ENCODE measurements around the gene PXDC1. TPM values are rescaled to one million over a fixed set of nuclear protein-coding genes. Genes with fewer than 3 reads are reported as not detected.
"Not testable (repeated sequence)": the region's sequence is repeated elsewhere in the genome, so short reads cannot be mapped to it uniquely, and the experiment has no call there.

PXDC1 gene
- total RNA-seq, 1 experiment from 2014 or later = 43.1 TPM

DNA sequence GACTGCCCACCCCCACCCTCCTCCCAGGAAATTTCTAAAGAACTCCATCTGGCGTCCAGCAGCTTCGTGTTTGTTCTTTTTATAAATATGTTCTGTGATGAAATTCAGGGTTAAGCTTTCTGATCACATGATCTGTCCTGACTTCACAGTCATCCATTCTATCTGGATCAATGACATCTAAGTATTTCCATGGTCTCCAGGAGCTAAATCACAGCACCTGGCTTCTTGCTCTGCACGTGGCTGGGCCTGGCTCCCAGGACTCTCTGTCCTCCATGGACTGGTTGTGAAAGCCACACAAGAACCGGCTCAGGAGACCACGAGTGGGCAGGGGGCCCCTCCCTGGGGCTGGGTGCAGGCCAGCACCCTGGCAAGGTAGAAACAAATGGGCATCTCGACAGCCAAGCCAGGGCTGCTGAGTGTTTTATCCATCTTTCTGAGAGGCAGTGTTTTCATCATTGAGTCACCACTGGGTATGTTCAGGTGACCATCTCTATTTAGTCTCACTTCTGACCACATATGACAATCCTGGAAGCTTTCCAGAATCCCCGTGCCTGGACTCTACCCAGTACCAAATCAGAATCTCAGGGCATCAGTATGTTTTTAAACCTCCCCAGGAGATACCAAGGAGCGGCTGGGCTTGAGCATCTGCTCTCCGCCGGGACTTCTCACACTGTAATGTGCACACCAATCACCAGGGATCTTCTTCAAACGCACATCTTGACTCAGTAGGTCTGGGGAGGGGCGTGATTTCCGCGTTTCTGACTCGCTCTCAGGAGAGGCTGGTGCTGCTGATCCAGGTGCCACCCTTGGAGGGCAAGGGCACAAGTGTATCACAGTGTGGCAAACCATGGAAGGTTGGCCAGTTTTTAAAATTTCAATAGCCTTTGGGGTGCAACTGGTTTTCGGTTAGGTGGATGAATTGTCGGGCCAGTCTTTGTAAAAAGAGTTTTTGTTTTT, 31.6 kb upstream of the PXDC1 start:
- no peak for DNase-seq (ENCODE audit: low read depth)

DNA sequence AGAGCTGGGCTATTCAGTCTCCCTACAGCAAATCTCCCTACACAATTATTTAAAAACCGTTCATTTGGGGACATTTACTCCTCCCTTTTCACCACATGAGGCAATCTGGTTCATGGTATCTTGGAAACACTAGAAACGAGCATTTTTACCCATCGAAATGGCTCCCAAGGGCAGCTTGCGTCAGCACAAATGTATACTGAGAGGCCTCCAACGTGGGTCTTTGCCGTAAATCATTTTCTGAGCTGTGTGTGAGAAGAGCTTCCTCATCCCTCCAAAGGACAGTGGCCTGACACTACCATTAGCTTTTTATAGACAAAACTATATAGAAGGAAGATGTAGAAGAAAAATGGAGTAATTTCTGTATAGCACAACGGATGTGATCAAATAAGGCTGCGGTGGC, 30.0 kb upstream of the PXDC1 start:
- no peak for DNase-seq (ENCODE audit: low read depth)

DNA sequence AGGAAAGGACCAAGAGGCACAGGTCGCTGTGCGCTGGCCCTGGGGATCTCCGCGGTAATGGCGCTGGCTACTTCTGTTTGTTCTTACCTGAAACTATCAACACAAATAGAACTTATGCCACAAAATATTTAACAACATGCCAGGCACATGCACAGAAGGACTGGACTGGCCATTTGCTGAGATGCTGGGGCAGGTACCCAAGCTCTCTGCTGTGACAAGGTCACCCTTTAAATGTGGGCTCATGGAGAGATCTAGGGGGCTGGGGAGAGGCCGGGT, 28.0 kb upstream of the PXDC1 start:
- DNase-seq (ENCODE audit: low read depth) = no peak

DNA sequence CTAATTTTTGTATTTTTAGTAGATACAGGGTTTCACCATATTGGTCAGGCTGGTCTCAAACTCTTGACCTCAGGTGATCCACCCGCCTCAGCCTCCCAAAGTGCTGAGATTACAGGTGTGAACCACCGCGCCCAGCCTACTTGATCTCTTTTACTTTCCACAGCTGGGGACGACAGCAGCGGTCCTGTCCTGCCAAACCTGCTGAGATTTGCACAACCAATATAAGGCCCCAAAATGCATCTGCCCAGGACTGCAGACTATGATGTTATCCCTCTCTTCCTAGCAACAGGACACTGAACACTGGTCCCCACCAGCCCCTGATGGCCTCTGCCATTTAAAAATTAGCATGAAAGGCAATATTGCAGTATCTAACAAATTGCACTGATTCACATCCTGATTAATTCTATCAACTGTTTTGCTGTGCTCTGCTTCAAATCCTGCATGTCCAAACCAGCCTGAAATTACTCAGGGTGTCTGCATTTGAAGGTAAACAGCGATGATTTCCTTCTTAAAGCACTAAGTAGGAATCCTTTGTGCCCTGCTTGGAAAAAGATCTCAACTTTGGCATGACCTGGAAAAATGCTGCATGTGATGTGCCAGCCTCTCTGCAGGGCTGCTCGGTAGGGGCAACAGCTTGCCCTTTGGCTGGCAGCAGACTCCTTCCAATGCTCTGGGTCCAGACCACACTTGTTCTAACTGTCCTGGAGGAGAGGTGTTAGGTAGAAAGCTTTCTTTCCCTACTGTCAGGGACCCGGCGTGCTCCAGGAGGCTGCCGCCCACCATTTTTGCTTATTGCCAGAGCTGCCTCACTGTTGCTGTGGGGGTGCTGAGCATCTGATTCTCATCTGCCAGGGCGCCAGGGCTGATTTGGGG, 27.4 kb upstream of the PXDC1 start:
- no peak for DNase-seq (ENCODE audit: low read depth)

DNA sequence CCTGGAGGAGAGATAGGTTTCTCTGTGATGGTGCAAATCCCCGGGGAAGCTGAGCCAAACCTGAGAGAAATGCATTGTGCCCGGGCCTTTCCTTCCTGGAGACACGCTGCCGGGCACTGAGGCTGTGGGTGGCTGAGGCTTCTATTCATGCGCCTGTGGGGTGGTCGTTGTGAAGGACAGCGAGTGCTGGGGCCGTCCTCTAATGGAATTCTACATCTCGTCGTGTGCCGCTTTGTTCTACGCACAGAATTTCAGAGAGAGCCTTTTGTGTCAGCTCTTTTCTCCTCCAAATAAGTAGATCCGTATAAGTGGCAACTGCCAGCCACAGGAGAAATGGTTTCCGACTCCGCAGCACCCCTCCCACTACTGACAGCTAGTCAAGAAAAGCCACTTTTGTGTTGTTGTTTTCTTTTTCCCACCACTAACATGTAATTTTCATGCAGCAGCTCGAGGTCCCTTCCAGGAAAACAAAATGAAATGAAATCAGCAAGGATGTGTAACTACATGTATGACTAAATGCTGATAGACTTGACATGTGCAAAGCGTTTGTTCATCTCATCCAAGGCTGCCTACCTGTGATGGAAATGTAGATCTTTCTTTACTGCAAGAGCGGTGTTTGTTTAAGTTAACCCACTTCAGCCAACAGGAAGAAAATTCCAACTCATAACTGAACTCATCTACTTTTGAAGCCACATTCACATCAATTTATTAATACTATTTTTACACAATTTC, 26.4 kb upstream of the PXDC1 start:
- DNase-seq (ENCODE audit: low read depth) = no peak

DNA sequence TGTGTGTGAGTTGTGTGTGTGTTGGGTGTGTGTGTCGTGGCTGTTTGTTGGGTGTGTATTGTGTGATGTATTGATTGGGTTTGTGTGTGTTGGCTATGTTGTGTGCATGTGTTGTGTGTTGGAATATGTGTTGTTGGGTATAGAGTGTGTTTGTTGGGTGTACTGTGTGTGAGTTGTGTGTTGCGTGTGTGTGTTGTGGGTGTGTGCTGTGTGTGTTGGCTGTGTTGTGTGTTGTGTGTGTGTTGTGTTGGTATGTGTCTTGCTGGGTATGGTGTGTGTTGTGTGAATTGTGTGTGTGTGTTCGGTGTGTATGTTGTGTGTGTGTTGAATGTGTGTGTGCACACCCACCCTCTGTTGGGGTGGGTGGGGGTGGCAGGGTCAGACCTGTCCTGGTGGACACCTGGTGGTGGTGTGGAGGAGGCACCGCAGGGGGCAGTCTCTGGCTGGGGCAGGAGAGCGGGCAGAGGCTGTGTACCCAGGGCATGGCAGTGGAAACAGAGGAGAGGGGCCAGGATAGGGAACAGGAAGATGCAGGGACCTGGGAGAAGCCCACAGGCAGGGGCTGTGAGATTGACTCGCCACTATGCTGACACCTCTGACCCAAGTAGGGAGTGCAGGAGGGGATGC, 25.5 kb upstream of the PXDC1 start:
- no peak for DNase-seq (ENCODE audit: low read depth)

DNA sequence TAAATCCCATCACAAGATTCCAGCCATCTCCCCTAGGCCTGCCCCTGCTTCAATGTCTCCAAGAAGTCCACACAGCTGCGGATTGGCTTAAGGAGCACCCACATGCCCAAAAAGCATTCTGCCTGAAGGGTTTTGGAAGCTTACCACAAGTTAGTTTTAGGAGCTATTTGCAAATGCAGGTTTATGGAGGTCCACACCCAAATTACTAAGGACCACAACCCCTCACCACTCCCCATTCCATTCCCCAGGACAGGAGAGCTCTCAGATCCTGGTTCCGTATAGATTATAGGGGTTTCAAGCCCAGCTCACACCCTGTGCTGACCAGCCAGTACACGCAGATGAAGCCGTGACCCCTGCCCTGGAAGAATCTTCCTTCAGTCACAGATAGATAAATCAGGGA, 24.3 kb upstream of the PXDC1 start:
- no peak for DNase-seq (ENCODE audit: low read depth)

DNA sequence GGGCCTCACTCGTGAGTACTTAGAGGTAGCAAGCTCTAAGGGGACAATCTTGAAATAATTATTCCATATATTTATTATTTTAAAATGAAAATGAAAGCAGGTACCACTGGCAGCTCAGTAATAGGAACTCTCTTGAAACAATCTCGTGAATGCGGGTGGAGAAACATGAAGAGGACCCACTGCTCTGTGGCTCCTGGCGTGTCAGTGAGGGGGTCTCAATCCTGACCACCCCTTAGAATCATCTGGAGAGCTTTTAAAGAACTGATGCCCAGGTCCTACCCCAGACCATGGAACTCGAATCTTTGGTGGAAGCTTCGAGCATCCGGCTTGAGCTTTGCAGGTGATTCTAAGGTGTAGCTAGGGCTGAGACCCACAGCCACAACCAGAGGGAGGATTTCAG, 23.9 kb upstream of the PXDC1 start:
- no peak for DNase-seq (ENCODE audit: low read depth)

DNA sequence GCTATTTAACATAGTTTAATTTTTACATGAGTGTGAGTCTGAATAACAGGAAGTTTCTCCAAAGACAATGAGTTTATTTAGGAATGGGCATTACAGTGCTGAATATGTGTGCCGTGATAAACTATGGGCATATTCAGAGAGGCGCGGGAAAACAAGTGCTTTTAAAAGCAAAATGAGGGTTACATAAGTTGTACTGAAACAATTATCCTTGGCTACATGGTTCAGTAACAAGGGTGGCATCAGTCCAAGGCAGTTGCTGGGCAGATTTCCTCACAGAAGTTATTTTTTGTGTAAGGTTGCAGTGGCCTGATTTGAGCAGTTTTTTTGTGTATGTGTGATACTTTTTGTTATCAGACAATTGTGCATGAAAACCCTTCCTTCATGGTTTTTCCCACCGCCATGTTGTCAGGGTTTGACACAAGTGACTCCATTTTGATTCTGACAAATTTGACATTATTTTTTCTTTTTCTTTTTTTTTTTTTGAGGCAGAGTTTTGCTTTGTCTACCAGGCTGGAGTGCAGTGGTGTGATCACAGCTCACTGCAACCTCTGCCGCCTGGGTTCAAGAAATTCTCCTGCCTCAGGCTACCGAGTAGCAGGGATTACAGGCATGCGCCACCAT, 22.3 kb upstream of the PXDC1 start:
- no peak for DNase-seq (ENCODE audit: low read depth)

DNA sequence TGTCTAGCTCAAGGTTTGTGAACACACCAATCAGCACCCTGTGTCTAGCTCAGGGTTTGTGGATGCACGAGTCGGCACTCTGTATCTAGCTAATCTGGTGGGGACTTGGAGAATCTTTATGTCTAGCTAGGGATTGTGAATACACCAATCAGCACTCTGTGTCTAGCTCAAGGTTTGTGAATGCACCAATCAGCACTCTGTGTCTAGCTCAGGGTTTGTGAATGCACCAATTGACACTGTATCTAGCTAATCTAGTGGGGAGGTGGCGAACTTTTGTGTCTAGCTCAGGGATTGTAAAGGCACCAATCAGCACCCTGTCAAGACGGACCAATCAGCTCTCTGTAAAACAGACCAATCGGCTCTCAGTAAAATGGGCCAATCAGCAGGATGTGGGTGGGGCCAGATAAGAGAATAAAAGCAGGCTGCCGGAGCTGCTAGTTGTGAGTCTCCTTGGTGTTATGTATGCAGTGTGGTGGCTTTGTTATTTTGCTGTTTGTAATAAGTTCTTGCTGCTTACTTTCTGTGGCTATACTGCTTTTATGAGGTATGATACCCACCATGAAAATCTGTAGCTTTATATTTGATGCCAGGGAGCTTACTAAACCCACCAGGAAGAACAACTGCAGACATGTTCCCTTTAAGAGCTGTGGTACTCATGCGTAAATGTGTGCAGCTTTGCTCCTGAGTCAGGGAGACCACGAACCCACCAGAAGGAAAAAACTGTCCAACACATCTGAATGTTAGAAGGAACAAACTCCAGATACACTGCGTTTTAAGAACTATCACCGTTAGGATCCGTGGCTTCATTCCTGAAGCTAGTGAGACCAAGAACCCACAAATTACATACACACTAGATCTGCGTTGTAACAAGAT, 20.9 kb upstream of the PXDC1 start:
- DNase-seq (ENCODE audit: low read depth) = not testable (repeated sequence)

DNA sequence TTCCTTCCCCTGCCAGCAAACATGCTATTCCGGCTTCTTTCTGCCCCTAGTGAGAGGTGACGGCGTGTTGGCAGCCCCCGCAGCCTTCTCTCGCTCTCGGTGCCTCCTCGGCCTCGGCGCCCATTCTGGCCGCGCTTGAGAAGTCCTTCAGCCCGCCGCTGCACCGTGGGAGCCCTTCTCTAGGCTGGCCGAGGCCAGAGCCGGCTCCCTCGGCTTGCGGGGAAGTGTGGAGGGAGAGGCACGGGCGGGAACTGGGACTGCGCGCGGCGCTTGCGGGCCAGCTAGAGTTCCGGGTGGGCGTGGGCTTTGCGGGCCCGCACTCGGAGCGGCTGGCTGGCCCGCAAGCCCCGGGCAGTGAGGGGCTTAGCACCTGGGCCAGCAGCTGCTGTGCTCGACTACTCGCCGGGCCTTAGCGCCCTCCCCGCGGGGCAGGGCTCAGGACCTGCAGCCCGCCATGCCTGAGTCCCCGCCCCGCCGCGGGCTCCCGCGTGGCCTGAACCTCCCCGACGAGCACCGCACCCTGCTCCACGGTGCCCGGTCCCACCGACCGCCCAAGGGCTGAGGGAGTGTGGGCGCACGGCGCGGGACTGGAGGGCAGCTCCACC, 20.0 kb upstream of the PXDC1 start:
- DNase-seq (ENCODE audit: low read depth) = no peak

DNA sequence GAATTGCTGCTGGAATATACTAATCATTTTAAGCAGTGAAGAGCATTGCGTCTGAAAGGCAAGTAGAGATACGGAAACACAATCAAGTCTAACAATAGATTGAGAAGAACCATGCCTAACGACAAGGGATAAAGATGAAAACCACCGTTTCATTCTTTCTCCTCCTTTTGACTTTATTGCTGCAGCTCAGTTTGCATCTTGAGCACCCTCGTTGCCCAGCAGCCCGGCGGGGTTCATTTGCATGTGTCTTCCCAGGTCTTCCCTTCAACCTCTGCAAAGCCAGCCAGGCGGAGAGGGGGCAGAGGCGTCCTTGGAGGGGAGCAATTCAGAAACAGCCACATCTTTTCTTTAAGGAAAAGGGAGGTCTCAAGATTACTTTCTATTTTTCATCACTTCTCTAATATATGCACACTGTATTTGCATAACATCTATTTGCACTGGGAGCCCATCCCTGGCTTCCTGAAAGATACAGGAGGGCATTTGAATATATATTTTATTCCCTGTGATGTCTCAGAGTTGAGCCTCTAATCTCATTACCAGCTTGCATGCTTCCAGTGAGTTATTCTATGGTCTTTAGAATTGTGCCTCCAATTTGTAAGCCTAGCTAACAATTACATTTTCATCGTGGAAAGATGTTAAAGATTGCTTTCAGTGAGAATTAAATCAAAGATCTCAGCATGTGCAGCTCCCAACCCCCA, 18.7 kb upstream of the PXDC1 start:
- no peak for DNase-seq (ENCODE audit: low read depth)

DNA sequence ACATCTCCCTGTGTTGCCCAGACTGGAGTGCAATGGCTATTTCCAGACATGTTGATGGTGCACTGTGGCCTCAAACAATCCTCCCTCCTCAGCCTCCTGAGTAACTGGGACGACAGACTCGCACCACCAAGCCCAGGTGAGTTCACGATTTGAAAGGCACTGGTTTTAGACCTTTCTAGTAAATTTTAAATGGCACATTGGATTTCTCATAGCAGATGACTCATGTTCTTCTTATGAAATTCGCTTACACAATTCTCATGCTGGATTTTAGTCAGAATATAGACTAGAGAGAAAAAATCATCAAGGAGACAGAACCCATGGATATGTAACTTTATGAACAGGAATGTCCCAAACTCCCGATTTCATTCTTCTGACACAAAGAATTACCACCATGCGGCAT, 18.1 kb upstream of the PXDC1 start:
- peak; percentile 61 for DNase-seq (ENCODE audit: low read depth)

DNA sequence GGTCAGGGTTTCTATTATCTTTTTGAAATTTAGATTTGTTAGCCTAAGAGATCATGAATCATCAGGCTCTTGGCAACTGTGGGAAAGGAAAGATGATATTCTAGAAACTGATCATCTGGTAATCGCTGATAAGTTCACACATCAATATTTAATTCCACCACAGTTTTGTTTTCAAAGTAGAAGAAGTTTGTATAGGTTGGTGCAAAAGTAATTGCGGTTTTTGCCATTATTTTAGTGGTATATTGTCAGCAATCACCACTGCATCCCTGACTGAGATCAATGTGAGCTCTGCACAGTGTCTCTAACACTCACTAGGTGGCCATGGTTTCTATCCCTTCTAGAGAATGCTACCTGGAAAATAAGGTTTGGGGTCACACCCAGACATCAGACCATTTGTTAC, 17.0 kb upstream of the PXDC1 start:
- DNase-seq (ENCODE audit: low read depth) = no peak

DNA sequence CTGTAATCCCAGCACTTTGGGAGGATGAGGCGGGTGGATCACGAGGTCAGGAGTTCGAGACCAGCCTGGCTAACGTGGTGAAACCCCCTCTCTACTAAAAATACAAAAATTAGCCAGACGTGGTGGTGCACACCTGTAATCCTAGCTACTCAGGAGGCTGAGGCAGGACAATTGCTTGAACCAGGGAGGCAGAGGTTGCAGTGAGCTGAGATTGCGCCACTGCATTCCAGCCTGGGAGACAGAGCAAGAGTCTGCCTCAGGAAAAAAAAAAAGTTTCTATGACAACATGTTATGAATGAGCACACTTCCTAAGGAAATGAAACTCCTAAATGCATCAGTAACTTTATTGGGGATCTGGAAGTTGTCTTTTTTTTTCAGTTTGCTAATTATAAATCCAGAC, 16.0 kb upstream of the PXDC1 start:
- DNase-seq (ENCODE audit: low read depth) = not testable (repeated sequence)

DNA sequence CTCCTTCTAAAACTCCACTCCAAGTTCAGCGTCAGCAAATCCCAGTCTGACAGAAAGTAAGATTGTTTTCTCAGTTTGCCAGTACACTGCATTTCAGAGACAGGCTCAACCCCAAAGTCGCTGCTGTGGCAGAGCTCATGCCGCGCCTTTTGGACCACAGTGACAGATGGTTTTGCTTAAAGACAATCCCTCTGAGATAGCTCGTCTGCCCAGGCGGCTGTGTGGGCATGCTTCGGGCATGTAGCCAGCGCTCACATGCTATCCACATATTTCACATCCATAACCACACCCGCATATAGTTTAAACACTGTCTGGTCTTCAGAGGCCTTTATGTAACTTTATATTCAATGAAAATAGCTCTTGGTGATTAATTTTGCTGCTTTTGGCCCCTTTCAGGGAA, 14.7 kb upstream of the PXDC1 start:
- peak; percentile 88 for DNase-seq (ENCODE audit: low read depth)

DNA sequence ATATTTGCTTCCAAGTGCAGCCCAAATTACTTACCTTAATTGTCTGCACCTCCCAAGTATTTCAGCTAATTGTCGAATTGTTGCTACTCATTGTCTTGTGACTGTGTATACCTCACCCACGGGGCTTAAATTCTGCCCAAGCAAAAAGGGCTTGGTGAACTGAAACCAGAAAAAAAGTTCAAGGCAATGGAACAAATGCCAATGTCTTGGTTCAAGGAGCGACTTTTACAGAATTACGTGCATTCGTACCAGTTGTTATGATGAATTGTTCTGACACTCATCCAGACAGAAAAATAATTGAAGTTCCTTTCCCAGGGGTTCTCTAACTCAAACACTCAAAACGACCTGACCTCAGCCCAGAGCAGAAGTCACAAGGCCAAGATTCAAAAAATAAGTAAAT, 13.9 kb upstream of the PXDC1 start:
- no peak for DNase-seq (ENCODE audit: low read depth)

DNA sequence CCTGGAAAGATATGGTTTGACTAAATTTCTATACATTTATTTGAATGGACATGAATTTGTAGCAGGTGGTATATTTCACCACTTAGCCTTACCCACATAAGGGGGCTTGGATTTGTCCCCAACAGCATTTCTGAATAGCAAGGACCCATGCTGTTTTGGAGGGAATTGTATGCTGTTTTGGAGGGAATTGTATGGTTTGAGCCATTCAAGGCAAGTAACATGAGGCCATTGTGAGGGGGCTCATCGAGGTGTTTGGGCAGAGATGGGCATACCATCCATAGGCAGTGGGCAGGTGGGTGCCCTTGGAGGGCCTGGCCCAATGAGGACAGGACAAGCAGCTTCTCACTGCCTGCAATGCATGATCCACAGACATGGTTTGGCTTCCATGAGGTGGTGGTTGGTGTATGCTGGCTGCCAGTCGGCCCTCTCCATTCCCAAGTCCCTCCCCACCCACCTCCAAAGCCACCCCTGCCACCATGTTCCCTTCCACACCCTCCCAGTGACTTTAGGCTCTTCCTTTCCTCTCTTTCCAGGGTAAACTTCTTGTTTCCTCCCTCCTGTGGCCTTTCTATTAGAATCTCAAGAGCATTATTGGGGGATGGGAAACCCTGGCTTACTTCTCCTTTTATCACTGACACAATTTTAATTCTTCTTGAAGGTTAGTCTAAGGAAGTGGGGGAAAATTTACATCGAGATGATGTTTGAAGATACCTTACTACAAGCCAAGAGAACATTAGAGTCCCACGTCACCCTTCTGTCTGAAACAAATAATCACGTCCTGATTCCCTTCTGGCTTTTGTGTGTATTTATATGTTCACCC, 13.2 kb upstream of the PXDC1 start:
- DNase-seq (ENCODE audit: low read depth) = no peak
